ENCODE results near the gene CCP110. TPM values are rescaled to one million over a fixed set of nuclear protein-coding genes. Genes with fewer than 3 reads are reported as not detected.

The CCP110 gene
- total and polyA plus RNA-seq, 2 experiments from 2014 or later = 6.8 to 9.0 TPM

DNA sequence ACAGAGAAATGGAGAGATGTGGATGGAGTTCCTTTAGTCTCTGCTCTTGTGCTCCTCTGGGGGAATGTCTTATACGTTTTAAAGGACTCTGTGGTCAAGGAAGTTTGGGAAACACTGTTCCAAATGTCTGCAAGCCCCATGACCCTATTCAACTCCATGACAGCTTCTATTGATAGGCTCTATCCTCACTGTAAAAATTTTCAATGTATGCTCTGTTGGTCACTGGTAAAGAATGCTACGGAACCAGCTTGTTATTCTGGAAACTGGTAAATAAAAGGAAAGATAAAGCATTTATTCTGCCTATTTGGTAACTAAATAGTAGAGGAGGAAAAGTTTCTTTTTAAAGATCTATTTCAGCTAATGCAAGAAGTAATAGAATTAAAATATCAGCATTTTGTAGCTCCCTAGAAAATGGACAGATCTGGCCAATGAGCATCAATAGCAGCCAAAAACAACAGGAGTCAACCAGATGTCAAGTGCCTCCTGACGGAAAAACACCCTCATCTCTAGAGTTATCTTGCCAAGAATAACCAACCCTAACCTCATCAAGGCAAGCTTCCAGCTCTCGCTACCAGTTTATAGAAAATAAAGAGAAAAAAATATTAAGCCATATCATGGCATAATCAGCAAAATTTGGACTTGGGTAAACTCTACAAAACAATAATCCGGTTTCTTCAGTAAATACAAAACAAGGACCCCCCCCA, 18.0 kb upstream of the CCP110 start:
- Histone ChIP-seq H3K36me3 (ENCODE audit: low read depth) (peaks cover 18% of the 10 kb centered on the region; the same call in 1 of the 2 replicates), H3K4me1 (ENCODE audit: insufficient read depth) (no peaks in the 10 kb centered on the region), H3F3A (ENCODE audit: insufficient read depth) (peaks cover 8% of the 10 kb centered on the region; the same call in 1 of the 2 replicates), H4K20me1 (ENCODE audit: insufficient read depth) (no peaks in the 10 kb centered on the region), H3K27me3 (replicated peaks; ENCODE audit: insufficient read depth) (no peaks in the 10 kb centered on the region), H3K4me2 (ENCODE audit: unreplicated experiment) (no peak overlapping the region), H3K79me2 (ENCODE audit: insufficient read depth) (no peaks in the 10 kb centered on the region), H2AFZ (no peak overlapping the region), H3K27ac (no peak overlapping the region), H3K9ac (no peak overlapping the region), H3K9me2 (ENCODE audit: insufficient read depth) (no peaks in the 10 kb centered on the region), H3K9me3 (ENCODE audit: low read depth) (no peaks in the 10 kb centered on the region), H3K4me3 (no peak overlapping the region)
- in situ Hi-C loops (cut with MboI) = loop anchor here (25.0 kb wide), 1 partner anchor 418 kb away; no protein-coding TSS in a partner anchor
- peak; percentile 13 for DNase-seq
- whole genome bisulfite sequencing, 2 experiments (ENCODE audit: low coverage in 1 of 2, low lambda C conversion rate in 2 of 2, missing lambda C conversion rate in 2 of 2) = 67 to 69% methylated on average over 5 of the region's 5 CpGs
- TF ChIP-seq EZH2phosphoT487 (IDR thresholded peaks at IDR 0.05; ENCODE audit: insufficient read depth, low read depth) (no peak), EZH2 (IDR thresholded peaks at IDR 0.05; ENCODE audit: insufficient read depth, poor library complexity, severe bottlenecking) (no peak)

DNA sequence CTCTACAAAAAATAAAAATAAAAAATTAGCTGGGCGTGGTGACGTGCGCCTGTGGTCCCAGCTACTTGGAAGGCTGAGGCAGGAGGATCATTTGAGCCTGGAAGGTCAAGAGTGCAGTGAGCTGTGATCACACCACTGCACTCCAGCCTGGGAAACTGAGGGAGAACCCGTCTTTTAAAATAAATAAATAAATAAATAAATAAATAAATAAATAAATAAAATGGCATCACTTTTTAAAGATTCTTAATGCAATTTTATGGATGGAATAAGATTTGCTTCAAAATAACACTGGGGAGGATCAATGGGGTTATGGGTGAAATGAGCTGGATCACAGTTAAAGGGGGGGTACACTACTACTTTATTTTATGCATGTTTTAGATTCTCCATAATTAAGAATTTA, 16.8 kb upstream of the CCP110 start:
- H3K36me3 ChIP-seq (ENCODE audit: low read depth) = peaks cover 13% of the 10 kb centered on the region; the same call in 1 of the 2 replicates
- no peak overlapping the region for H2AFZ ChIP-seq
- no peak overlapping the region for H3K9ac ChIP-seq
- DNase-seq = no peak
- in situ Hi-C loops (cut with MboI) = loop anchor here (25.0 kb wide), 1 partner anchor 420 kb away; no protein-coding TSS in a partner anchor
- TF ChIP-seq EZH2 (IDR thresholded peaks at IDR 0.05; ENCODE audit: insufficient read depth, poor library complexity, severe bottlenecking) (no peak), EZH2phosphoT487 (IDR thresholded peaks at IDR 0.05; ENCODE audit: insufficient read depth, low read depth) (no peak)
- no peak overlapping the region for H3K27ac ChIP-seq
- H3K4me1 ChIP-seq (ENCODE audit: insufficient read depth) = no peaks in the 10 kb centered on the region
- no peaks in the 10 kb centered on the region for H3K27me3 ChIP-seq (replicated peaks; ENCODE audit: insufficient read depth)
- H3K4me3 ChIP-seq = no peak overlapping the region
- H3K4me2 ChIP-seq (ENCODE audit: unreplicated experiment) = no peak overlapping the region
- 98% methylated on average over 4 of the region's 4 CpGs for WGBS, 2 experiments (ENCODE audit: low coverage in 1 of 2, low lambda C conversion rate in 2 of 2, missing lambda C conversion rate in 2 of 2)
- no peaks in the 10 kb centered on the region for H4K20me1 ChIP-seq (ENCODE audit: insufficient read depth)
- no peaks in the 10 kb centered on the region for H3K79me2 ChIP-seq (ENCODE audit: insufficient read depth)
- no peaks in the 10 kb centered on the region for H3K9me2 ChIP-seq (ENCODE audit: insufficient read depth)
- peaks cover 8% of the 10 kb centered on the region; the same call in 1 of the 2 replicates for H3F3A ChIP-seq (ENCODE audit: insufficient read depth)
- no peaks in the 10 kb centered on the region for H3K9me3 ChIP-seq (ENCODE audit: low read depth)

GRCh38 chr16:19507867-19508266, 15.9 kb upstream of the CCP110 start:
- no peak for TF ChIP-seq EZH2phosphoT487 (IDR thresholded peaks at IDR 0.05; ENCODE audit: insufficient read depth, low read depth)
- no peak for TF ChIP-seq EZH2 (IDR thresholded peaks at IDR 0.05; ENCODE audit: insufficient read depth, poor library complexity, severe bottlenecking)

GRCh38 chr16:19512297-19512696, 11.4 kb upstream of the CCP110 start:
- no peaks in the 10 kb centered on the region for H4K20me1 ChIP-seq (ENCODE audit: insufficient read depth)
- no peaks in the 10 kb centered on the region for H3F3A ChIP-seq (ENCODE audit: insufficient read depth)
- no peak overlapping the region for H3K9ac ChIP-seq
- H3K27ac ChIP-seq = no peak overlapping the region
- H3K4me2 ChIP-seq (ENCODE audit: unreplicated experiment) = no peak overlapping the region
- TF ChIP-seq EZH2phosphoT487 (IDR thresholded peaks at IDR 0.05; ENCODE audit: insufficient read depth, low read depth) (no peak), EZH2 (IDR thresholded peaks at IDR 0.05; ENCODE audit: insufficient read depth, poor library complexity, severe bottlenecking) (no peak)
- no peak for DNase-seq
- no peak overlapping the region for H3K4me3 ChIP-seq
- H3K9me3 ChIP-seq (ENCODE audit: low read depth) = no peaks in the 10 kb centered on the region
- H3K36me3 ChIP-seq (ENCODE audit: low read depth) = peaks cover 19% of the 10 kb centered on the region
- H3K27me3 ChIP-seq (replicated peaks; ENCODE audit: insufficient read depth) = no peaks in the 10 kb centered on the region
- H2AFZ ChIP-seq = no peak overlapping the region
- peaks cover 2% of the 10 kb centered on the region; the same call in 1 of the 2 replicates for H3K4me1 ChIP-seq (ENCODE audit: insufficient read depth)
- in situ Hi-C loops (cut with MboI) = loop anchor here (25.0 kb wide), 1 partner anchor 425 kb away; no protein-coding TSS in a partner anchor
- H3K79me2 ChIP-seq (ENCODE audit: insufficient read depth) = 0 out of 2 replicates have a peak, but pooled peaks cover 10% of the 10 kb centered on the region
- H3K9me2 ChIP-seq (ENCODE audit: insufficient read depth) = no peaks in the 10 kb centered on the region

More at GRCh38 chr16:19507867-19508266, 15.9 kb upstream of the CCP110 start:
- H3K9me3 ChIP-seq (ENCODE audit: low read depth) = no peaks in the 10 kb centered on the region
- no peak overlapping the region for H3K4me3 ChIP-seq
- H3F3A ChIP-seq (ENCODE audit: insufficient read depth) = peaks cover 8% of the 10 kb centered on the region; the same call in 1 of the 2 replicates
- peaks cover 12% of the 10 kb centered on the region; the same call in 1 of the 2 replicates for H3K36me3 ChIP-seq (ENCODE audit: low read depth)
- 99 to 100% methylated on average over 2 of the region's 2 CpGs for WGBS, 2 experiments (ENCODE audit: low coverage in 1 of 2, low lambda C conversion rate in 2 of 2, missing lambda C conversion rate in 2 of 2)
- no peaks in the 10 kb centered on the region for H4K20me1 ChIP-seq (ENCODE audit: insufficient read depth)
- H3K79me2 ChIP-seq (ENCODE audit: insufficient read depth) = no peaks in the 10 kb centered on the region
- no peak overlapping the region for H2AFZ ChIP-seq
- no peaks in the 10 kb centered on the region for H3K9me2 ChIP-seq (ENCODE audit: insufficient read depth)
- no peak overlapping the region for H3K9ac ChIP-seq
- in situ Hi-C loops (cut with MboI) = loop anchor here (25.0 kb wide), 1 partner anchor 421 kb away; no protein-coding TSS in a partner anchor
- no peaks in the 10 kb centered on the region for H3K27me3 ChIP-seq (replicated peaks; ENCODE audit: insufficient read depth)
- no peak for DNase-seq
- H3K27ac ChIP-seq = no peak overlapping the region
- no peak overlapping the region for H3K4me2 ChIP-seq (ENCODE audit: unreplicated experiment)
- H3K4me1 ChIP-seq (ENCODE audit: insufficient read depth) = no peaks in the 10 kb centered on the region
